ENCODE data around the gene KRTAP19-5.
"Not testable (repeated sequence)": the region's sequence is repeated elsewhere in the genome, so short reads cannot be mapped to it uniquely, and the experiment has no call there.

KRTAP19-5 gene

DNA sequence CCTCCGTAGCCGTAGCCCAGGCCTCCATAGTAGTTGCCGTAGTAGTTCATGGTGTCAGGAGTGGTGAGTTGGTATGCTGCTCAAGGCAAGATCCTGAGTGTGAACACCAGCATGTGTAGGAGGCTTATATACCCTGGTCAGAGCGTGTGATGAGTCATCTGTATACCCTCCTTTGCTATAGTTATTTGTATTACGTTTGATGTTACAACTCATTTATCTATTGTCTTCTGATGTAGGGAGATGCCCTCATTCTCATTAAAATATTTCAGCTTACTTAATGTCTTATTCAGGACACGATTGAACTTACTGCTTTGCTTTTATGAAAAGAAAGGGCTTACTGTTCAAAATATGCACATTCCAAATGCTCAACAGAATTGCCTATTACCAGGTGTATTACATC, at the start of gene KRTAP19-5:
KRTAP19-5 (minus strand) TSS at position 101 of the 400 bp plus-strand sequence; CDS start at position 50, 51 bp downstream.
- no peak for DNase-seq

DNA sequence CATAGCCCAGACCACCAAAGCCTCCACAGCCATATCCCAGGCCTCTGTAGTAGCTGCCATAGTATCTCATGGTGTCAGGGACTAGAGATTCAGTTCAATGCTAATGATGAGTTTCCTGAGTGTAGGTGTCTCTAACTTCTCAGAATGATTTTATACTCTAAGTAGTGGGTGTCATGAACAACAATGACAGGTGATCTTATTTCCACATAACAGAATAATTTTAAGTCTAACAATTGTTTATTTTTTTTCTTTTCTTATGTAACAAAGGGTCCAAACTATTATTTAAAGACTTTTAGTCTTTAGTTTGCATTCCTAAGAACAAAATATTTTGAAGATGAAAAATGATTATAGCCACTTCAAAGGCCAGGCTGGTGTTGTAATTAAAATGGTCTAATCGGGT, 39.8 kb upstream of the KRTAP19-5 start, which contains the start of gene KRTAP19-6:
KRTAP19-6 (minus strand) TSS at position 101 of the 400 bp plus-strand sequence; CDS start at position 70, 31 bp downstream.
- no peak for DNase-seq

DNA sequence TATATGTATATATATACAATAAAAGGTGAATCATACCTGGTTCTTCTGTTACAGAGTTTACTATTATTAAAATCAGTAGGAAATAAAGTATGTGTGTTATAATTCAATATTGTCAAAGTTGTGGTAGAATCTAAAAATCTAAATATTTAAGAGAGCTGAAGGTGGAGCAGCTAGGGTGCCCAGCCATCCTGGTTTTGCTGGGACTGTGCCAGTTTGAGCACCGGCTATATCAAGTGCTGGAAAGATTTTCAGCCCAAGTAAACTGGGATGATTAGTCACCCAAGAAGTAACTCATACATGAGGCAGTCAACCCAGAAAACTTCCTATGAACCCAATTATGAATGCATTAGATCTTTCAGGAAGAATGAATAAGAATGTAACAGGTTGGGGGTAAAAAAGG, 16.9 kb upstream of the KRTAP19-5 start:
- no peak for DNase-seq

DNA sequence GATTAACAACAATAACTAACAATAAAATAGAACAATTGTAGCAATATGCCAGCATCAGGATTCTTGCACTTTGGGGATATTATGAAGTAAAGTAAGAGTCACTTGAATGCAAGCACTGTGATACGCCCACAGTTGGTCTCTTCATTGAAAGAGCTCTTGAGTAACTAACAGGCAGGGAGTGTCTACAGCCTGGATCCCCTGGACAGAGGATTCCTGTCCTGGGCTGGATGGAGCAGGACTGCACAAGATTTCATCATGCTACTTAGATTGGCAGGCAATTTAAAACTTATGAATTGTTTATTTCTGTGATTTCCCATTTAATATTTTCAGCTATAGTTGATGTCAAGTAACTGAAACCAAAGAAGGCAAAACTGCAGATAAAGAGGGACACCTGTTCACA, 13.7 kb upstream of the KRTAP19-5 start:
- DNase-seq: no peak

DNA sequence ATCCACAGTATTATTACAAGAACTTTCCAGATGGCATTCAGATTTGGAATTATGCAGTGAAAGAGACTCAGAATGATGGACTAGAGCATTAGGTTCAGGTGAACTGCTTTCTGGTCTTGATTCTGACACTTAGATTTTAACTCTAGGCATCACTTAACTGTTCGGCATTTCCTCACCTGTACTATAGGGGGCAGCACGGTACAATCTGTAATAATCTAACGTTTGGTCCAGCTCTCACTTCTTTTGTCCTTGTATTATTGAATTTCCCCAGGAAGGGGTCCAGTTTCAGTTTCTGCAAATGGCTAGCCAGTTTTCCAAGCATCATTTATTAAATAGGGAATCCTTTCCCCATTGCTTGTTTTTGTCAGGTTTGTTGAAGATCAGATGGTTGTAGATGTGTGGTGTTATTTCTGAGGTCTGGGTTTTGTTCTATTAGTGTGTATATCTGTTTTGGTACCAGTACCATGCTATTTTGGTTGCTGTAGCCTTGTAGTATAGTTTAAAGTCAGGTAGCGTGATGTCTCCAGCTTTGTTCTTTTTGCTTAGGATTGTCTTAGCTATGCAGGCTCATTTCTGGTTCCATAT, 3.8 kb upstream of the KRTAP19-5 start:
- DNase-seq: not testable (repeated sequence)

DNA sequence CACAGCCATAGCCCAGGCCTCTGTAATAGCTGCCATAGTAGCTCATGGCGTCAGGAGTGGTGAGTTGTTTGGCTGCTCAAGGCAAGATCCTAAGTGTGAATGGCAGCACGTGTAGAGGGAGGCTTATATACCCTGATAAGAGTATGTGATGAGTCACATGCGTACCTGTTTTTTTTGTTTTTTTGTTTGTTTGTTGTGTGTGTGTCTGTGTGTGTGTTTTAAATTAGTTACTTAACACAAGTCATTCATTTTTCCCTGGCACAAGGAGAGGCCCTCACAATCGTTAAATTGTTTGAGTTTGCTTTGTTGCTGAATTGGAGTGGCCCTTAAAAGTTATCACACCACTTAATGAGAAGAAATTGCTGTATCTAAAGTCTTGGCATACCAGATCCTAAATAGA, 4.9 kb downstream of the KRTAP19-5 start, which contains the start of gene KRTAP19-4:
KRTAP19-4 (minus strand) TSS at position 101 of the 400 bp plus-strand sequence; CDS start at position 46, 55 bp downstream.
- DNase-seq: no peak

DNA sequence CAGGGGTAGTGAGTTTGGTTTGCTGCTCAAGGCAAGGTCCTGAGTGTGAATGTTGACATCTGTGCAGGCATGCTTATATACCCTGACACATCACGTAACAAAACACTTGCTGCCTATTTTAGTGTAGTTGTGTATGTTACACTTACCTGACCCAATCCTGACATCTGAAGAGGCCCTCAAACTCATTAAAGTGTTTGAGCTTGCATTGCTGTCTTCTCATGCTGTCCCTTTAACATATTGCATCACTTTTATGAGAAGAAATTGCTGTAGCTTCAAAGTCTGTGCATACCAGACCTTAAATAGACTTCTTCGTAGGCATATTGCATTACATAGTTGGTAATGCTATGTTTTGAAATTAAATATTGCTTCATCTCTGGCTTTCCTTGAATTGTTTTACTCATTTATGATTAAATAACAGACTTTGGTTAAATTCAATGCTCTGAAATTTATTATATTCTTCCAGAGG, 9.9 kb downstream of the KRTAP19-5 start, which contains the start of gene KRTAP19-3:
KRTAP19-3 (minus strand) TSS at position 51 of the 466 bp plus-strand sequence. CDS start 56 bp downstream, outside the sequence.
- no peak for DNase-seq

DNA sequence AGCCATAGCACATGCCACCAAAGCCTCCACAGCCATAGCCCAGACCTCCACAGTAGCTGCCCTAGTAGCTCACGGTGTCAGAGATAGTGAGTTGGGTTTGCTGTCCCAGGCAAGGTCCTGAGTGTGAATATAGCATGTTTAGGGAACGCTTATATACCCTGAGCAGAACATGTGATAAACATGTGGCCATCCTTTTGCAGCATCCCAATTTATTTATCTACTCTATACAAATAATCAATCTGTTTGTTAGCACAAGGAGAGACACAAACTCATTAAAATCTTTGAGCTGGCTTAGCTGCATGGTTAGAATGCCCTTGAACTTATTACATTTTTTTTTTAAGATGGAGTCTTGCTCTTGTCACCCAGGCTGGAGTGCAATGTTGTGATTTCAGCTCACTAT, 14.6 kb downstream of the KRTAP19-5 start, which contains the start of gene KRTAP19-2:
KRTAP19-2 (minus strand) TSS at position 101 of the 400 bp plus-strand sequence; CDS start at position 13, 88 bp downstream.
- no peak for DNase-seq

DNA sequence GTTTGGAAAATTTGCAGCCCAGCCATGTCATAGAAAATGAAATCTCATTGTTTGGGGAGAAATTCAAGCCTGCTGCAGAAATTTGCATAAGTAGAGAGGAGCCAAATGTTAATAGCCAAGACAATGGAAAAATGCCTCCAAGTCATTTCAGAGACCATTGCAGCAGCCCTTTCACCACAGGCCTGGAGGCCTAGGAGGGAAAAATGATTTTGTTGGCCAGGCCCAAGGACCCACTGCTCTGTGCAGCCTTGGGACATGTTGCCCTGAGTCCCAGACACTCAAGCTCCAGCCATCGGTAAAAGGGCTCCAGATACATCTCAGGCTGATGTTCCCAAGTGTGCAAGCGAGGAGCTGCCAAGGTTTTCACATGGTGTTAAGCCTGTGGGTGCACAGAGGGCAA, 15.8 kb downstream of the KRTAP19-5 start:
- no peak for DNase-seq

DNA sequence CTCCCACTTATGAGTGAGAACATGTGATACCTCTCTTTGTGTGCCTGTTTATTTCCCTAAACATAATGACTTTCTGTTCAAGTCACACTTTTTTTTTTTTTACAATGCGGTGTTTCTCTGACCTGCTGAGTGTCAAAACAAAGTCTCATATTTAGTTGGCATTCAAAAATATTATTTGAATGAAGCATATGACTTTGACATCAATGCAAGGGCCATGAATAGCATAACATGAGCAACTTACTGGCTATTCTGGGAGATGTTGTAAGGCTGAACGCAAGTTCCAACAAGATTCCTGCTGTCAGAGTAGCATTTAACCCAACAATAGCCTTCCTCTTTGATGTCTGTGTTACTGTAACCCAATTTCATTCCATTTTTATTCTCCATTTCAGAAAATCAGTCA, 19.8 kb downstream of the KRTAP19-5 start:
- no peak for DNase-seq

DNA sequence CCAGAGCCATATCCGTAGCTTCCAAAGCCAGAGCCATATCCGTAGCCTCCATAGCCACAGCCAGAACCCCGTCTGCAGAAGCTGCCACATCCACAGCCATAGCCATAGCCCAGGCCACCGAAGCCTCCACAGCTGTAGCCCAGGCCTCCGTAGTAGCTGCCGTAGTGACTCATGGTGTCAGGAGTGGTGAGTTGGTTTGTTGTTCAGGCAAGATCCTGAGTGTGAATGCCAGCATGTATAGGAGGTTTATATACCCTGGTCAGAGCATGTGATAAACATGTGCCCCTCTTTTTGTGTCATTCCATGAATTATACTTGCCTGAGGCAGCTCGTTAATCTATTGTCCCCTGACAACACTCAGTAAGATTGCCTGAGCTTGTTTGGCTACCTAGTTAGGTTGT, 21.8 kb downstream of the KRTAP19-5 start, which contains the start of gene KRTAP19-1:
KRTAP19-1 (minus strand) TSS at position 223 of the 400 bp plus-strand sequence; CDS start at position 173, 50 bp downstream.
- DNase-seq: no peak

DNA sequence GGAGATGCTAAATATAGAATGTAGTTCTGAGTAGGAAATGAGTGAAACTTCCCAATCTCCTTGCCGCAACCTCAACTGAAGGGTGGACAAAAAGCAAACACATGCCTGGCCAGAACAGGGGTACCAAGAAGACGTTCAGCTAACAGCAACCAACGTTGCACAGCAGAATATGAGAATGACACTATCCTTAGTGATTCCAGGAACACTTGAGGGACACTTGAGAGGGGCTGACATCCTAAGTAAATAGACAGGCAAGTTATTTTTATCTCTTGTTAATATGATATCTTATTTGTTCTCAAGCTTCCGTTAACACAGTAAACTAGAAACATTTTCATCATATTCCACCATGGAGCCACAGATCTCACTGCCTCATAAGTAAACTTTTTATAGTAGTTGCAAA, 22.7 kb downstream of the KRTAP19-5 start:
- no peak for DNase-seq

DNA sequence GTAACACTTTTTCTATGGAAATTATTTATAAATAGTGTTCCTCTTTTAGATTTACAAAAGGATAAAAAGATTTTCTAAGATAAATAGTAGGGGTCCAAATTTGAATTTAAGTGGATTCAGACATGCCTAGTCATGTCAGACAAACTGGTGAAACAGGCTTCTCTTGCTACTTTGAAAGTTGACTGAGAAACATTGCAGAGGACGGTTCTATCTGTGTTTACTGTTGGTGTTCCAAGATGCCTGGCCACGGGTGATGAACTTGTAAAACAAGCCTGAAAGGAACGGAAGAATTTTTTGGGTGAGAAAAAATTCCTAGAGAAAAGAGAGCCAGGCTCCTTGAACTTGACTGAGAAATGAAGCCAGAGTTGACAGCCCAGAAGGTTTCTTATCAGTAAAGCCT, 23.9 kb downstream of the KRTAP19-5 start:
- no peak for DNase-seq

DNA sequence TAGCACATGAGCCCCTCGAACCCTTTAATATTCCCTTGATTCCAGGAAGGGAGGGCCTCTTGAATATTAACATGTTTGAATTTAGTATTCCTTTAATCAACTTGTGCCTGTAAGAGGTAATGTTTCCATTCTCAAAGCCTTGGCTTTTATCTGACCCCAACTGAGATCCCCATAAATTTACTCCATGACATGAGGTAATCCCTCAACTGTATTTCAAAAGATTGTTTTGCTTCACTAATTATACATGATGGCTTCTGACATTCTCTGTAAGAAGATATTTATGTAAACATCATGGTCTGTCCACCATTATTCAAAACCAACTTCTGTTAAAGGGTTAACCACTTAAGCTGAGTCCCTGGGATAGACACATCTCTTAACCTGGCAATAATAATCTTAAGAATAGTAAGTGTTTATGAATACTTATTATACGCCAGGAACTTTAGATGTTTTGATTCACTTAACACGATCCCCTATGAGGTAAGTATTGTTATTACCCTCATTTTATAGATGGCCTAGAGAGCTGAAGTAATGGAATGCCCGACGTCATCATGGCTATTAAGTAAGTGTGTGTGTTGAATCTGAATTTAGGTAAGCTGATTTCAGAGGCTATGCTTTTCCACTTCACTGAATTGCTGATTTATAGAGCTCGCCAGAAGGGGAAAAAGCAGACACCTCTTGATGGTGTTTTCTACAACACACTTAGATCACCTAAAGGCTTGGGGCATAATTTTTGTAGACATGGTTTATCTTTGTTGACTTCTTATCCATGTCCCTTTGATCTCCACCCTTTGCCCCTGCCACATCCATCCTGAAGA, 32.8 kb downstream of the KRTAP19-5 start:
- DNase-seq: no peak

DNA sequence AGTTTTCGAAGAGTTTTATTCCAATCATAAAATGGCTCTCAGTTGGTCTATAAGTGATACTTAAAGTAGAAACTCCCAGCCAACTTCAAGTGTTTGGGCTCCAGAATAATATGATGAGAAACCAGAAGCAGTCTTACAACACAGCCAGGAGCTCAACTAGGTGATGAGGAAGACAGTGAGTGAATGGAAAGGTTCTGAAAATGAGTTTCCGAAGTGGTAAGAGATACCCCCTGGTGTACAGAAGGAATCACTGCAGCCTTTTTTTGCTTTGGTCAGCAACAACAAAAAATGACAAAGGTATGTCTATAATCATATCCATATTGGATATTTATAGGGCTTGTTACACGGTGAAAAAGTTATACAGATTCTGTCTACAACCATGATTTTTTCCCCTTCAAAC, 38.2 kb downstream of the KRTAP19-5 start:
- no peak for DNase-seq

Measured in DMS153 (cell line).